CD4-positive, alpha-beta T cell treated with Interleukin-12 subunit alpha and Interleukin-12 subunit beta, for 1 hour (primary cell): ENCODE results near the gene ORC4.
A peak's percentile ranks its signal among the peaks of the same experiment; 100 is the strongest.
"Not testable (repeated sequence)": the region's sequence is repeated elsewhere in the genome, so short reads cannot be mapped to it uniquely, and the experiment has no call there.

ENCODE experiments used
- DNase-seq: peaks from one replicate; pipeline ENCODE4 v3.0.0-alpha.2; 2020

ORC4 gene

GRCh38 chr2:148013876-148014275, 6.7 kb downstream of the ORC4 start:
- no peak for DNase-seq

- not testable (repeated sequence) for DNase-seq
These were observed 12.1 kb downstream of the ORC4 start for GRCh38 chr2:148008411-148008810.

GRCh38 chr2:148007219-148007900, 13.2 kb downstream of the ORC4 start:
- no peak for DNase-seq

- no peak for DNase-seq
These were observed 14.1 kb downstream of the ORC4 start for GRCh38 chr2:148006249-148007007.

- not testable (repeated sequence) for DNase-seq
These were observed 18.1 kb downstream of the ORC4 start for GRCh38 chr2:148002420-148002819.

GRCh38 chr2:148000095-148000494, 20.4 kb downstream of the ORC4 start:
- DNase-seq: no peak

- no peak for DNase-seq
These were observed 21.4 kb downstream of the ORC4 start for GRCh38 chr2:147999126-147999525.

GRCh38 chr2:147998203-147998602, 22.3 kb downstream of the ORC4 start:
- DNase-seq: no peak

- no peak for DNase-seq
These were observed 23.7 kb downstream of the ORC4 start for GRCh38 chr2:147996828-147997227.

- not testable (repeated sequence) for DNase-seq
These were observed 25.6 kb downstream of the ORC4 start for GRCh38 chr2:147994965-147995364.

GRCh38 chr2:147989809-147990403, 30.6 kb downstream of the ORC4 start:
- peak; percentile 66 for DNase-seq

- no peak for DNase-seq
These were observed 31.4 kb downstream of the ORC4 start for GRCh38 chr2:147989102-147989501.

GRCh38 chr2:147980940-147981528, 39.5 kb downstream of the ORC4 start:
- DNase-seq: no peak

- no peak for DNase-seq
These were observed 42.9 kb downstream of the ORC4 start for GRCh38 chr2:147977679-147978078.

GRCh38 chr2:147976102-147976501, 44.4 kb downstream of the ORC4 start:
- DNase-seq: no peak

GRCh38 chr2:147968571-147968970, 52.0 kb downstream of the ORC4 start:
- no peak for DNase-seq

GRCh38 chr2:147952118-147952517, 68.4 kb downstream of the ORC4 start:
- DNase-seq: no peak

- no peak for DNase-seq
These were observed 74.9 kb downstream of the ORC4 start for GRCh38 chr2:147945660-147946059.

GRCh38 chr2:147939313-147939712, 81.2 kb downstream of the ORC4 start:
- DNase-seq: no peak

GRCh38 chr2:147937744-147938349, 82.7 kb downstream of the ORC4 start:
- DNase-seq: peak; percentile 38

GRCh38 chr2:147934881-147935620, 85.5 kb downstream of the ORC4 start:
- DNase-seq: no peak

- no peak for DNase-seq
These were observed 86.6 kb downstream of the ORC4 start for GRCh38 chr2:147933931-147934330.
